Gastroesophageal sphincter (tissue), 3 donors: ENCODE measurements around the gene TULP4.
"Not testable (repeated sequence)": the region's sequence is repeated elsewhere in the genome, so short reads cannot be mapped to it uniquely, and the experiment has no call there.

Experiments used
- EP300 ChIP-seq: sonication (generic); formaldehyde crosslinking; IDR thresholded peaks from one replicate; pipeline ENCODE4 v1.6.1; 2017; ENCODE audit warnings: antibody characterized with exemption, mild to moderate bottlenecking
- POLR2AphosphoS5 ChIP-seq: sonication (generic); formaldehyde crosslinking; IDR thresholded peaks from one replicate; pipeline ENCODE4 v1.6.1; 2017; ENCODE audit warnings: antibody characterized with exemption
- TF ChIP-seq, protein P1 (sequence below), 4 experiments: fragments of 200-600 bp in 2 of 4; fragments of 450-650 bp in 2 of 4; sonication (generic) in 1 of 4; IDR thresholded peaks; one replicate each; pipeline ENCODE4 v1.5.1; 2017 to 2019; ENCODE audit warnings: antibody characterized with exemption in 4 of 4, mild to moderate bottlenecking in 2 of 4, moderate library complexity in 2 of 4

DNA sequence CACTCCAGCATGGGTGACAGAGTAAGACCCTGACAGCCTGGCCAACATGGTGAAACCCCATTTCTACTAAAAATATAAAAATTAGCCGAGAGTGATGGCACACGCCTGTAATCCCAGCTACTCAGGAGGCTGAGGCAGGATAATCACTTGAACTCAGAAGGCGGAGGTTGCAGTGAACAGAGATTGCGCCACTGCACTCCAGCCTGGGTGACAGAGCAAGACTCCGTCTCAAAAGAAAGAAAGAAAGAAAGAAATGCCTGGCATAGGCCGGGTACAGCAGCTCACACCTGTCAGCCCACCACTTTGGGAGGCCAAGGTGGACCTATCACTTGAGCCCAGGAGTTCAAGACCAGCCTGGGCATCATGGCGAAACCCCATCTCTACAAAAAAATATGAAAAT is 208.7 kb downstream of the TULP4 start:
- TF ChIP-seq POLR2AphosphoS5, EP300: not testable (repeated sequence)
- TF ChIP-seq, protein P1, sequence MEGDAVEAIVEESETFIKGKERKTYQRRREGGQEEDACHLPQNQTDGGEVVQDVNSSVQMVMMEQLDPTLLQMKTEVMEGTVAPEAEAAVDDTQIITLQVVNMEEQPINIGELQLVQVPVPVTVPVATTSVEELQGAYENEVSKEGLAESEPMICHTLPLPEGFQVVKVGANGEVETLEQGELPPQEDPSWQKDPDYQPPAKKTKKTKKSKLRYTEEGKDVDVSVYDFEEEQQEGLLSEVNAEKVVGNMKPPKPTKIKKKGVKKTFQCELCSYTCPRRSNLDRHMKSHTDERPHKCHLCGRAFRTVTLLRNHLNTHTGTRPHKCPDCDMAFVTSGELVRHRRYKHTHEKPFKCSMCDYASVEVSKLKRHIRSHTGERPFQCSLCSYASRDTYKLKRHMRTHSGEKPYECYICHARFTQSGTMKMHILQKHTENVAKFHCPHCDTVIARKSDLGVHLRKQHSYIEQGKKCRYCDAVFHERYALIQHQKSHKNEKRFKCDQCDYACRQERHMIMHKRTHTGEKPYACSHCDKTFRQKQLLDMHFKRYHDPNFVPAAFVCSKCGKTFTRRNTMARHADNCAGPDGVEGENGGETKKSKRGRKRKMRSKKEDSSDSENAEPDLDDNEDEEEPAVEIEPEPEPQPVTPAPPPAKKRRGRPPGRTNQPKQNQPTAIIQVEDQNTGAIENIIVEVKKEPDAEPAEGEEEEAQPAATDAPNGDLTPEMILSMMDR (IDR thresholded peaks at IDR 0.05) = not testable (repeated sequence)
